HG03064 (cell line): ENCODE data around the gene ALG13.
"Not testable (repeated sequence)": the region's sequence is repeated elsewhere in the genome, so short reads cannot be mapped to it uniquely, and the experiment has no call there.

ENCODE experiments used
- ATAC-seq: cut with Tn5 transposase; IDR thresholded peaks from one replicate; pipeline ENCODE4 v1.9.1; 2021; ENCODE audit warnings: low read depth; ENCODE audit not compliant: unreplicated experiment

Gene ALG13

DNA sequence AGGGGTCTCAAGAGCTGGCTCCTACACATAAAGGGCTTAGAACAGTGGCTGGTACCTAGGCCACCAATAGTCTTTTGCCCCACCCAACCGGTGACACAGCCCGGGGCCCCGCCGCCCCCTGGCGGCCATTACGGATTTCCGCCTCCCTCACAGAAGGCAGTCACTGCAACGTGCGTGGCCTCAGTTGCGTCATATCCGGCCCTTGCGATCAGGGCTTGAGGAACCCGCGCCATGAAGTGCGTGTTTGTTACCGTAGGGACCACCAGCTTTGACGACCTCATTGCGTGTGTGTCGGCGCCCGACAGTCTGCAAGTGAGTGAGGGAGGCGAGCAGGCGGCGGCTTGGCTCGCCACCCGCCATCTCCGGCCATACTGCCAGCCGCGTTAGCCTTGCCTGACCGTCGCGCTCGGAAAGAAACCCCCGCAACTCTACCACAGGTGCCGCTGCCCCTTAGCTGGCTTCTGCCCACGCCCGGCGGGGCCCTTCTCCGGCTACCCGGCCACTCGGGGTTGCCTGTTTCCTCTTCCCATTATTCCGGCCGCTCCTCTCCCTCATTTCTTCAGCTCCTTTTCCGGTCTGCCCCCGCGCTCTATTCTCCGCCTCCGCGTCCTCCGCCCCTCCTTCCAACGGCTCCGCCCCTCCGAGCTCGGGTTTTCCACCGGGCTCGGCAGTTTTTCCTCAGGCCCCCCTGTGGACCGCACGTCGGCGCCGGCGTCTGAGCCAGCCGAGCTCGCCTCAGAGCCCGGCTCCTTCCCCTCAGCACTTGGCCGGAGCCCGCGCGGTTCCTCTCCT is at the start of gene ALG13:
TSS of gene ALG13 (plus strand) at position 183 of the 792 bp plus-strand sequence. CDS start at position 232, 49 bp downstream.
- peak; percentile 97 for ATAC-seq

- no peak for ATAC-seq
Measured at GRCh38 chrX:111634823-111635729, 45.9 kb upstream of the ALG13 start.

- no peak for ATAC-seq
Measured at GRCh38 chrX:111641969-111642368, 39.0 kb upstream of the ALG13 start.

GRCh38 chrX:111645165-111645564 is 35.8 kb upstream of the ALG13 start:
- not testable (repeated sequence) for ATAC-seq

DNA sequence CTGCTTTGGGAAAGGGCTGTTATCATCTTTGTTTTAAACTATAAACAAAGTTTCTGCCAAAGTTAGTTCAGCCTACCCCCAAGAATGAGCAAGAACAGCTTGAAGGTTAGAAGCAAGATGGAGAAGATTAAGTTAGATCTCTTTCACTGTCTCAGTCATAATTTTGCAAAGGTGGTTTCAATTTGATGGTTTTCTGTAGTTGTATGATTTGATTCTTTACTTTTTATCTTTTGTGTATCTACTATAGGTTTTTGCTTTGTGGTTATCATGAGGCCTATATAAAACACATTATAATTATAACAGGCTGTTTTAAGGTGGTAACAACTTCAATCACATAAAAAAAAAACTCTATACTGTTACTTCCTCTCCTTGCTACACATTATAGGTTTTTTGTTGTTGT is 35.4 kb upstream of the ALG13 start:
- ATAC-seq = no peak

- ATAC-seq = no peak
Measured at GRCh38 chrX:111646515-111646914, 34.5 kb upstream of the ALG13 start.

- no peak for ATAC-seq
Measured at GRCh38 chrX:111648802-111649201, 32.2 kb upstream of the ALG13 start.

DNA sequence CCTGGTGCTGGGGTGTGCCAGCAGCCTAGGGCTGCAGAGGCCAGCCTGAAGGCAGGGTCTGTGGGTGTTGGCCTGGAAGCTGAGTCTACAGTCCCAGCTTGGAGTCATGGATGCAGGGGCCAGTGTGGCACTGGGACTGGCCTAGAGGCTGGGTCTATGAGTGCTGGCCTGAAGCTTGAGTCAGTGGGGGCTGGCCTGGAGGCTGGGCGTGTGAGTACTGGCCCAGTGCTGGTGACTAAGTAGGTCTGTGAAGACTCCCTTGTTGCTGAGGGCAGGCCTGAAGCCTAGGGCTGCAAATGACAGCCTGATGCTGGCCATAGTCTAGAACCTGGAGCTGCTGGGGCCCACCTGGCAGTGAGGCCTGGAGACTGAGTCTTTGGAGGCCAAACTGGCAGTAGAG is 31.3 kb upstream of the ALG13 start:
- ATAC-seq = no peak

DNA sequence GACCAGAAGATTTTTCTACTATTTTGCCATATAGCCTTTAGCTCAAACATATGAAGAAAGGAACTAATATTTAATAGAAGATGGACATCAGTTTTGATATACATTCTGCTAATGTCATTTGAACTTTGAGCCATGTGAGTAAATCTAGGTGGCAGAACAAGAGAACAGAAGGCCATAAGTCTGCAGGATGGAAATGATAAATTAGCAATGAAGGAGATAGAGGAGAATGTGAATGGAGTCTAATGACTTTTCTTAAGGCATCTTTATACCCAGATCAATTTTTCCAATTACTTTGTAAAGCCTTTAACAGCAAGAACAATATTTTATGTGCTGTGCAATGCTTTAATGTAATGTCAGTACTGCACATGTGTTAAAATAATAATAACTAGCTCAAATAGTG is 30.1 kb upstream of the ALG13 start:
- ATAC-seq = no peak

- ATAC-seq = no peak
Measured at GRCh38 chrX:111652719-111653118, 28.3 kb upstream of the ALG13 start.

DNA sequence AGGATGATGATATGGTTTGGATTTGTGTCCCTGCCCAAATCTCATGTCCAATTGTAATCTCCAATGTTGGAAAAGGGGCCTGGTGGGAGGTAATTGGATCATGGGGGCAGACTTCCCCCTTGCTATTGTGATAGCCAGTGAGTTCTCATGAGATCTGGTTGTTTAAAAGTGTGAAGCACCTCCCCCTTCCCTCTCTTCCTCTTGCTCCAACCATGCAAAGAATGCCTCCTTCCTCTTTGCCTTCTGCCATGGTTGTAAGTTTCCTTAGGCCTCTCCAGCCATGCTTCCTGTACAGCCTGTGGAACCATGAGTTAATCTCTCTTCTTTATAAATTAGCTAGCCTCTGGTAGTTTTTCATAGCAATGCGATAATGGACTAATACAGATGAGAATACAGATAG is 19.7 kb upstream of the ALG13 start:
- no peak for ATAC-seq

- no peak for ATAC-seq
Measured at GRCh38 chrX:111662292-111662691, 18.7 kb upstream of the ALG13 start.

DNA sequence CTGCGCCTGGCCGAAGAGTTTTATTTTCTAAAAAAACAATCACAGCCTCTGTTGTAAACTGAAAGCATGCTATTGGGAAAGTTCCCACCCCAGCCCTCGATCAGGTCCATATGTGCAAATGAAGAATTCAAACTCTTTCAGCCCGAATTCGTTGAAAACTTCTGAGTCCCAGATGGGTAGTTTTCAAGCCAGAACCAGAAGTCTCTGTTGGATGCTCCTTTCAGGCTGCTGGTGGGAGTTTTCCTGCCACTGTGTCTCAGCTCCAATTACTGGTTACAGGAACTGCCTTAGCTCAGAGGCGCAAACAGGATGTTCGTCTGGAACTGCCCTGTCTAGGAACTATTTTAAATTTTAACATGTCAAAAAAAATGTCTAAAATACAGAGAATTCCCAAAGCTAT is 9.3 kb upstream of the ALG13 start:
- ATAC-seq = no peak

- ATAC-seq = no peak
Measured at GRCh38 chrX:111687305-111687704, 6.3 kb downstream of the ALG13 start.

- no peak for ATAC-seq
Measured at GRCh38 chrX:111695297-111695880, 14.4 kb downstream of the ALG13 start.

- ATAC-seq = no peak
Measured at GRCh38 chrX:111719426-111720210, 38.6 kb downstream of the ALG13 start.

DNA sequence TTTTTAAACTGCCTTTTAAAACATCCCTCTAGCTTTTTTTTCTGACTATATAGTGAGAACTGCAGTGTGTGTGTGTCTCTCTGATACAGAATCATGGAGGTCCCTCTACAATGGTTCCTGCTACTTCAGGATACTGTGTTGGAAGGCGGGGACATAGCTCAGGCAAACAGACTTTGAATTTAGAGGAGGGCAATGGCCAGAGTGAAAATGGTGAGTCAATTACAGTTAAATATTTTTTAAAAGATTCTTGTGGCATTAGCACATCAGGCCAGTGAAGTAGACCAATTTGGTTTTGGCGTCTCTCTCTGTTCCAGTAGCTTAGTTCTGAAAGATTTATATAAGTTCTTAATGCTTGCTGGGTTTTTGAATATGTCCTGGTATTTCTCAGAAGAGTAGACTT is 47.1 kb downstream of the ALG13 start:
- ATAC-seq = no peak

DNA sequence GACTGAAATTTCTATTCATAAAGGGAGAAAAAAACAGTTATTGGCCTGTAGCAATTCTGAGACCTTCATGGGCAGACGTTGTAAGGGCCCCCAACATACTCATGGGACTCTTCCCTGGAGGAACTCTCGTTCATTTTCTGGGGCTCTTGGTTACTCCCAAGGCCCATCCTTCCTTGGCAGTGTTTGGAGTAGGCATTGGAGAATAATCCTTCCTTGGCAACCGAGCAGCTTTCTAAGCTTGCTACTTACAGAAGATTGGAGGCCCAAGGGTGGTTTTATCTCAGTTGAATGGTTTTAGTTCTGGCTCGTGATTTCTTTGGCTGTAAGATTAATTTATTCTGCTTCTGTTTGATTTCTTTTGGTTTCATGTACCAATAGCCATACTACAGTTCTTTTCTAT is 50.4 kb downstream of the ALG13 start:
- no peak for ATAC-seq

GRCh38 chrX:111736571-111736970 is 55.6 kb downstream of the ALG13 start:
- ATAC-seq = no peak

DNA sequence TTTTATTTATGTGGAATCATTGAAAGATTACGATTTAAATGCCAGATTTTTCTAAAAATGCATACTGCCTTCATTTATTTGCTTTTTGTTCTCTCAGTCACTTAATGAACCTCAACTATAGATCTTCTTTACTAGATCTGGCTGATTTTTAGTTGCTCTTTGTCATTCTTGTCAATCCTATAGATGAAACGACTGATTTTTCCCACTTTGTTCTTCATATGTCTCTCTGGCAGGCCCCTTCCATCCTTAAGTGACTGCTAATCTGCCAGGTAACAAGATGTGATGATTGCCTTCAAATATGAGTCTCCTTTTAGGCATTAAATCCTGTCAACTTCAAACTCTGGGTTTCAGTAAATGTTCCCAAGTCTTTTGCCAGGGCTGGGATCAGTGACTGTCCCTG is 61.0 kb downstream of the ALG13 start:
- no peak for ATAC-seq

DNA sequence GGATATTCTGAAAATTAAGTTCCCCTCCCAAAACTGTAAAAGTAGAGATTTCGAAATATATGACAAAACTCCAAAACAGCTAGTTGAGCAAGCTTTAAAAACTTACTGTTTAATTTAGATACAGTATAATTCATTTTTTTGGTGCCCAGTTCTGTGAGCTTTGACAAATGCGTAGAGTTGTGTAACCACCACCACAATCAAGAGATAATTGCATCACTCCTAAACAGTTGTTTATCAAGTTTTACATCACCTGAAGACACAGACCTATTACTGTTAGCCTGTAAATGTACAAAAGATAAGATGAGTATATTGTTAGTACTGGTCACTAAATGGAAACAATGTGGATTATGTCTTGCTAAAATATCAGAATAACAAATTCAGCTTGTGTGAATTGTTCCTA is 62.3 kb downstream of the ALG13 start:
- ATAC-seq = no peak
